PFSK-1 (cell line): ENCODE measurements around the gene UBL4B.

Experiments
- POLR2AphosphoS5 ChIP-seq: IDR thresholded peaks from 2 replicates; pipeline ENCODE4 v1.6.1; 2012; ENCODE audit warnings: low read depth, mild to moderate bottlenecking, control low read depth, low read length, moderate library complexity
- SIN3A ChIP-seq: IDR thresholded peaks from 2 replicates; pipeline ENCODE4 v1.6.1; 2012; ENCODE audit warnings: mild to moderate bottlenecking, low read length, moderate library complexity, borderline replicate concordance; ENCODE audit not compliant: insufficient read depth
- TAF1 ChIP-seq: IDR thresholded peaks from 2 replicates; pipeline ENCODE4 v1.6.1; 2012; ENCODE audit warnings: low read length, control low read depth, borderline replicate concordance; ENCODE audit not compliant: insufficient read depth
- TF ChIP-seq, protein P1 (sequence below), 2 experiments: IDR thresholded peaks; 2 replicates each; pipeline versions ENCODE4 v1.6.1 to v1.8.0; 2011 to 2012; ENCODE audit warnings: low read depth in 2 of 2, low read length in 2 of 2, control low read depth in 1 of 2, inconsistent platforms in 1 of 2, mild to moderate bottlenecking in 1 of 2, moderate library complexity in 1 of 2; ENCODE audit not compliant: insufficient read depth in 1 of 2

GRCh38 chr1:110062612-110063011 is 49.6 kb upstream of the UBL4B start:
- TF ChIP-seq, protein P1, sequence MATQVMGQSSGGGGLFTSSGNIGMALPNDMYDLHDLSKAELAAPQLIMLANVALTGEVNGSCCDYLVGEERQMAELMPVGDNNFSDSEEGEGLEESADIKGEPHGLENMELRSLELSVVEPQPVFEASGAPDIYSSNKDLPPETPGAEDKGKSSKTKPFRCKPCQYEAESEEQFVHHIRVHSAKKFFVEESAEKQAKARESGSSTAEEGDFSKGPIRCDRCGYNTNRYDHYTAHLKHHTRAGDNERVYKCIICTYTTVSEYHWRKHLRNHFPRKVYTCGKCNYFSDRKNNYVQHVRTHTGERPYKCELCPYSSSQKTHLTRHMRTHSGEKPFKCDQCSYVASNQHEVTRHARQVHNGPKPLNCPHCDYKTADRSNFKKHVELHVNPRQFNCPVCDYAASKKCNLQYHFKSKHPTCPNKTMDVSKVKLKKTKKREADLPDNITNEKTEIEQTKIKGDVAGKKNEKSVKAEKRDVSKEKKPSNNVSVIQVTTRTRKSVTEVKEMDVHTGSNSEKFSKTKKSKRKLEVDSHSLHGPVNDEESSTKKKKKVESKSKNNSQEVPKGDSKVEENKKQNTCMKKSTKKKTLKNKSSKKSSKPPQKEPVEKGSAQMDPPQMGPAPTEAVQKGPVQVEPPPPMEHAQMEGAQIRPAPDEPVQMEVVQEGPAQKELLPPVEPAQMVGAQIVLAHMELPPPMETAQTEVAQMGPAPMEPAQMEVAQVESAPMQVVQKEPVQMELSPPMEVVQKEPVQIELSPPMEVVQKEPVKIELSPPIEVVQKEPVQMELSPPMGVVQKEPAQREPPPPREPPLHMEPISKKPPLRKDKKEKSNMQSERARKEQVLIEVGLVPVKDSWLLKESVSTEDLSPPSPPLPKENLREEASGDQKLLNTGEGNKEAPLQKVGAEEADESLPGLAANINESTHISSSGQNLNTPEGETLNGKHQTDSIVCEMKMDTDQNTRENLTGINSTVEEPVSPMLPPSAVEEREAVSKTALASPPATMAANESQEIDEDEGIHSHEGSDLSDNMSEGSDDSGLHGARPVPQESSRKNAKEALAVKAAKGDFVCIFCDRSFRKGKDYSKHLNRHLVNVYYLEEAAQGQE (IDR thresholded peaks at IDR 0.05; ENCODE audit: insufficient read depth in 1 of 2, low read depth in 2 of 2, low read length in 2 of 2), result no peak
- TF ChIP-seq TAF1 (no peak), SIN3A (no peak), POLR2AphosphoS5 (no peak)
